HG02571 (cell line): ENCODE results near the gene ISG15.
A peak's percentile ranks its signal among the peaks of the same experiment; 100 is the strongest.
"Not testable (repeated sequence)": the region's sequence is repeated elsewhere in the genome, so short reads cannot be mapped to it uniquely, and the experiment has no call there.

Experiments used
- ATAC-seq: cut with Tn5 transposase; IDR thresholded peaks from one replicate; pipeline ENCODE4 v1.9.1; 2021; ENCODE audit warnings: mild to moderate bottlenecking, moderate library complexity; ENCODE audit not compliant: unreplicated experiment

The ISG15 gene

DNA sequence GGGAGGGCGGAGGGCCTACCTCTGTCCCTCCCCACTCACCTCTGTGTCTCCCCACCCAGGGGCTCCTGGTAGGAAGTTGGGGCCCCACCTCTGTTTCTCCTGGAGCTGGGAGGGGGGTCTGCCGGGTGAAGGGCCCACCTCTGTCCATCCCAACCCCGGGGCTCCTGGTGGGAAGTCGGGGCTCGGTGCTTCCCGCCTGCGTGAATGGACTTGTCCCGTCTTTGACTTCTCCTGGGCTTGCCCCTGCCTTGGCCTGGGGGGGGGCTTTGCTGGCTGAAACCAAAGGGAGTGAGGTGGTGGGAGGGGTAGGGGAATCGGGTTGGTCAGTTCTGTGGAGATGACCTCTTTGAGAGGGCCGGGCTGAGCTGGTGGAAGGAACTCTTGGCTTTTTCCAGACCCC lies 12.4 kb downstream of the ISG15 start:
- ATAC-seq: no peak

DNA sequence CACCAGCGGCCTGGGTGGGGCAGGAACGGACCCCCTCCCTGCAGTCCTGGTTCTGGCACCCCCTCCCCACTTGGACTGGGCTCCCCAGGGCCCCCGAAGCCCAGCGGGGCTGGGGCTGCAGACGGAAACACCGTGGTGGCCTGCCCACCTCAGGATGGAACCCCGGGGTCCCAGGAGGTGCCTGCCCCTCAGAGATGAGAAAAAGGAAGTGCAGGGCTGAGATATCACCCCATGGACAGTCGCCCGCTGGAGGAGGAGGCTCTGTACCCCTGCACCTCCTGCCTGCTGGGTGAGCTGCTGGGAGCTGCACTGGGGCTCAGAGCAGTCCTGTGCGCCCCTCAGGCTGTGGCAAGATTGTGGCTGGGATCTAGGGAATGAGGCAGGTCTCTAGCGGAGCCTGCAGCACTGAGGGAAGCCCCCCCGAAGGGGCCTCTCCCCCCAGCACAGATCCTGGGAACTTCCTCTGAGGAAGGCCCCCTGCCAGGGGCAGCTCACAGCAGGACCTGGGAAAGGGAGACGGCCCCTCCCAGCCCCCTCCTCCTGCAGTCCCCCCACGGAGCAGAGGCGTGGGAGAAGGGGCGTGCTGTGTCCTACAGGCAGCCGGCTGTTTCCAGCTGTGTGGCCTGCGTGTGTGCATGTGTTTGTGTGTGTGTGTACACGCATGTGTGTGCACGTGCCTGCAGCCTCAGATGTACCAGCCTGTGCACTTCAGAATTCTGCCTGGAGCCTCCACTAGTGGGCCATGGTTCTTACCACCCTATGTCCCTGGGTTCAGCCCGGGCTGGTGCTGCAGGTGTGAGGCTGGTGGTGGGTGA lies 13.5 kb downstream of the ISG15 start:
- ATAC-seq: no peak

DNA sequence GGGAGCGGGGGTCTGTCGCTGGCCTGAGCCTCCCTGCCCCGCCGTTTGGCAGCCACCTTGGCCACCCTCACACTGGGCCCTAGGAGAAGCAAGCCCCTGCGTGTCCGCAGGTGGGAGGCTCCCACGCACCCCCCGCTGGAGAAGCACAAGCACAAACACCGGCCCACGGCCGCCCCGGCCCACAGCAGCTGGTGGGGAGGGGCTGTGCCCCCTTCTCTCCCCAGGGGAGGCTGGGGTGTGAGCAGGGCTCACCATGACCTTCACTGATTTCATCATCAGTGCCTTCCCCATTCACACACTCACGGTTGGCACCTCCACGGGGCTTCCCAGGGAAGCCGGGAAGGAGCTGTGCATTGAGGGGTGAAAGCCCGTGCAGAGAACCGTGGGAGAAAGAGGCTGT lies 14.5 kb downstream of the ISG15 start:
- ATAC-seq: no peak

DNA sequence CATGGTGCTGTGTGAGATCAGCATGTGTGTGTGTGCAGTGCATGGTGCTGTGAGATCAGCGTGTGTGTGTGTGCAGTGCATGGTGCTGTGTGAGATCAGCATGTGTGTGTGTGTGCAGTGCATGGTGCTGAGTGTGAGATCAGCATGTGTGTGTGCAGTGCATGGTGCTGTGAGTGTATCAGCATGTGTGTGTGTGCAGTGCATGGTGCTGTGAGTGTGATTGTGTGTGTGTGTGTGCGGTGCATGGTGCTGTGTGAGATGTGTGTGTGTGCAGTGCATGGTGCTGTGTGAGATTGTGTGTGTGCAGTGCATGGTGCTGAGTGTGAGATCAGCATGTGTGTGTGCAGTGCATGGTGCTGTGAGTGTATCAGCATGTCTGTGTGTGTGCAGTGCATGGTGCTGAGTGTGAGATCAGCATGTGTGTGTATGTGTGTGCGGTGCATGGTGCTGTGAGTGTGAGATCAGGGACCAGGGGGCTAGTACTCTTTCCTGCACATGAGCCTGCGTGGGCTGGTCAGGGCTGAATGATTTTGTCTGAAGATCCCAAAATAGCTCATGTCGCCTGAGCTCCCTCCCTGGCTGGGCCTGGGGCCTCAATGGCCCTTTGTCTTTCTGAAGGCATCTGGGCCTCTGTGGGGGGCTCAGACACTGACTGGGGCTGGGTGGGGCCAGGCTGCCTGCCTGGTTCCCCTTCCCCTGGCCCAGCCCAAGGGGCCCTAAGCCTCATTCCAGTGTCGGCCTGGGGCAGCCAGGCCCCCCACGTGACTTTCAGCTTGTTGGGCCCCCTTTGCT lies 17.8 kb downstream of the ISG15 start:
- ATAC-seq: not testable (repeated sequence)

- ATAC-seq: no peak
Measured at GRCh38 chr1:1031659-1032235, 18.4 kb downstream of the ISG15 start.

DNA sequence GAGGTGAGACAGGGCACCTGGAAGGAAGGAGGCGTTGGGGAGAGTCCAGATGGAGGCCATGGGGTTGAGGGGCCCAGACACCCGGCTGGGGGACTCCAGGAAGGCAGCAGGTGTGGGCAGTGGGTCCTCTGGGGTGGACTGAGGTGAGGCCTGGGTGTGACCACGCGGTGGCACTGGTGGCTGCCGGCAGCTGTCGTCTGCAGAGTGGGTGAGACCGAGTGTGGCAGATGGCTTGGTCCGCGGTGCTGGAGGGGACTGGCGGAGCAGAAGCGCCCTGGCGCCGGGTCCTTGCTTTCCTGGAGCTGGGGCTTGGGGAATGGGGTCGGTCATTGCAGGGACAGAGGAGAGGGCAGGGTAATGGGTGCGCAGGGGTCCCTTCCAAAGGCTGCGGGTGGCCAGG lies 19.1 kb downstream of the ISG15 start:
- no peak for ATAC-seq

DNA sequence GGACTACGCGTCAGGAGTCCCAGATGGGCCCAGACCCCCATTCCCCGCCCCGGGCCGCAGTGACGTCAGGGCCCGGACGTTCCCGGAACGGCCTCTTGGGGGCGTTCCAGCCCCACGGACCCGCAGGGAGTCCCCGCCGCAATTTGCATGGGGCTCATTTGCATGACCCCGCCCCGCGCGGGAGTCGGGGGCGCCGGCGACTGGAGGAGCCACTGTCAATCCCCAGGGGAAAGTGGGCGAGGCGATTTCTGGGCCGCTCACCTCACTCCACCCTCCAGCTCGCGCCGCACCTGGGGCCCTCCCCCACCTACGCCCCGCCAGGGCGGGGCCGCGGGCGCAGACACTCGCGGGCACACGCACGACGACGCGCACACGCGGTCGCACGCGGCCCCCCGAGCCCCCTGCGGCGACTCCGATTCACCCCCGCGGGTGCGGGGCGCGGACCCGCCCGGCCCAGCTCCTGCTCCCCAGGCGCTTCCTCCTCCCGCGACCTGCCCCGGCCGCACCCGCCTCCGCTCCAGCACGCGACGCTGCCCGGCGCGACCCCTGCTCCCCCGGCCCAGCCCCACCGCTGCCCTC lies 19.8 kb downstream of the ISG15 start:
- peak; percentile 74 for ATAC-seq

- ATAC-seq: no peak
Measured at GRCh38 chr1:1033731-1034438, 20.6 kb downstream of the ISG15 start.

- no peak for ATAC-seq
Measured at GRCh38 chr1:1034439-1034781, 21.1 kb downstream of the ISG15 start.

GRCh38 chr1:1035291-1035943 lies 22.1 kb downstream of the ISG15 start:
- no peak for ATAC-seq

- no peak for ATAC-seq
Measured at GRCh38 chr1:1037366-1038327, 24.4 kb downstream of the ISG15 start.

DNA sequence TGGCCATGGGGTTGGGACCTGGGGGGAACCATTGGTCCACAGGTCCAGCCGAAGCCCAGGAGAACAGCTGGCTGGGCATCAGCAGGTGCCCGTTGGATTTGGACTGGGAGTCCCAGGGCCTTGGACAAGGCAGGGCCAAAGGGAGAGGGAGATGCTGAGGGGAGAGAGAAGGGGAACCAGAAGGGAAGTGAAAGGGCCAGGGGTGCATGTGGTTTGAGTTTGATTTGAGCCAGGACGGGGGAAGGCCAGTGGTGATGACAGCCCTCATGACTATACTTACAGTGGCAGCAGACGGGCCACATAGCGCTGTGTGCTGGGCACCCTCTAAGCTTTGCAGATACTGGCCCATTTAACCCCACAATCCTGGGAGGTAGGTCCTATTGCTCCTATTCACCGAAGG lies 25.4 kb downstream of the ISG15 start:
- ATAC-seq: peak; percentile 57

DNA sequence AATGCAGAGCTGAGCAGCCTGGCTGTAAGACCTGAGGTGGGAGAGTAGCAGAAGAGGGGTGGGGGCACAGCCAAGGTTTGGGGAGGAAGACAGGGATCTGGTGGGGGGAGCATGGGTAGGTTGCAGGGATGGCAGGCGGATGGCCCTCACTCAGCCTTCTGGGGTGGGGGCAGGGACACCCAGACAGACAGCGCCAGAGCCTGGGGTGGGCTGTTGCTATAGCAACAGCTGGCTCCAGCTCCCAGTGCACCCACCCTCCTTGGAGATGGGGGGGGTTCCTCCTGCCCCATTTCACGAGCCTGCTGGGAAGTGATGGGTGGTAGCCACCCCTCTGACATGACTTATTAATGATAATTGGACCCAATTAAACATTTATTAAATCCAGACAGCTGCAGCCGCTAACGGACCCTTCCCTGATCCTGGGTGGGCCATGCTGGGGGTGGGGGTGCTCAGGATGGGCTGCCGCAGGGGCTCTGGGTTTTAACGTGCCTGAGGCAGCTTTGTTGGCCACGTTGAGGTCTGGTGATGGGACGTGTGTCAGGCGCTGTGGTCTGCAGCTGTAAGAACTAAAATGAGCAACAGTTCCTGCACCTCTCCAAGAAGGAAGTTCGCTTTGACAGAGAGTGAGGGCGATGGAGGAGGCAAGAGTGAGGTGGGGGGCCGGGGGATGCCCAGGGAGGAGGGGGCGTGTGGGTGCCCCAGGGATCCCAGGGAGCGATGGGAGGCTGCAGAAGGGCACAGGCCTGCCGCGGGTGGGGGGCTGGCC lies 26.0 kb downstream of the ISG15 start:
- ATAC-seq: no peak

GRCh38 chr1:1040004-1040991 lies 27.0 kb downstream of the ISG15 start:
- no peak for ATAC-seq

DNA sequence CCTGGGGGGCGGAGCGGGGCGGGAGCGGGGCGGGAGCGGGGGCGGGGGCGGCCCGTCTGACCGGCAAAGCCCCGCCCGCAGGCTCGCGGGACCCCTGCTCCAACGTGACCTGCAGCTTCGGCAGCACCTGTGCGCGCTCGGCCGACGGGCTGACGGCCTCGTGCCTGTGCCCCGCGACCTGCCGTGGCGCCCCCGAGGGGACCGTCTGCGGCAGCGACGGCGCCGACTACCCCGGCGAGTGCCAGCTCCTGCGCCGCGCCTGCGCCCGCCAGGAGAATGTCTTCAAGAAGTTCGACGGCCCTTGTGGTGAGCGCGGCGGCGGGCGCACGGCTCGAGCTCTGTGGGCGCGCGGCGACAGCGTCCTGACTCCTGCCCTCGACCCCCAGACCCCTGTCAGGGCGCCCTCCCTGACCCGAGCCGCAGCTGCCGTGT lies 27.8 kb downstream of the ISG15 start:
- no peak for ATAC-seq

DNA sequence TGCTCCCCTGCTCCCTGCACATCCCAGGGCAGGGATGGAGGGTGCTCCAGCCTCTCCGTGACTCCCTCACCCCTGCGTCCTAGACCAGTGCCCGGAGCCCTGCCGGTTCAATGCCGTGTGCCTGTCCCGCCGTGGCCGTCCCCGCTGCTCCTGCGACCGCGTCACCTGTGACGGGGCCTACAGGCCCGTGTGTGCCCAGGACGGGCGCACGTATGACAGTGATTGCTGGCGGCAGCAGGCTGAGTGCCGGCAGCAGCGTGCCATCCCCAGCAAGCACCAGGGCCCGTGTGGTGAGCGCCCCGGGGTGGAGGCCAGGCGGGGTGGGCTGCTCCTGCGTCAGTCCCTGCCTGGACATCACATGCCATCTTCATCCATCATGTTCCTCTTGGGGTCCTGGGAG lies 28.6 kb downstream of the ISG15 start:
- ATAC-seq: no peak

GRCh38 chr1:1042835-1043234 lies 29.5 kb downstream of the ISG15 start:
- no peak for ATAC-seq
